H1 (cell line): ENCODE data around the gene COL5A1. TPM values are rescaled to one million over a fixed set of nuclear protein-coding genes. Genes with fewer than 3 reads are reported as not detected.

ENCODE experiments used
- BRCA1 ChIP-seq: IDR thresholded peaks from 2 replicates; pipeline ENCODE4 v1.6.1; 2012; ENCODE audit warnings: low read depth, low read length, improper control_type of control experiment
- EGR1 ChIP-seq: IDR thresholded peaks from 2 replicates; pipeline ENCODE4 v1.6.1; 2011; ENCODE audit warnings: low read depth, low read length, borderline replicate concordance
- RAD21 ChIP-seq, 2 experiments: IDR thresholded peaks in 1 of 2; conservative IDR thresholded peaks in 1 of 2; 2 replicates each; pipeline ENCODE4 v1.6.1; 2011; ENCODE audit warnings: low read depth in 2 of 2, low read length in 2 of 2, improper control_type of control experiment in 1 of 2, inconsistent platforms in 1 of 2, mild to moderate bottlenecking in 1 of 2, moderate library complexity in 1 of 2
- SIRT6 ChIP-seq: IDR thresholded peaks from one replicate; pipeline ENCODE4 v1.7.1; 2012; ENCODE audit warnings: low read length, inconsistent platforms
- SP1 ChIP-seq: IDR thresholded peaks from 2 replicates; pipeline ENCODE4 v1.6.1; 2011; ENCODE audit warnings: low read depth, low read length
- SUZ12 ChIP-seq: fragments of 200-600 bp; sonication (generic); IDR thresholded peaks from 2 replicates; pipeline ENCODE4 v1.6.1; 2012; ENCODE audit warnings: mild to moderate bottlenecking, inconsistent platforms, low read length, moderate library complexity, mixed read lengths
- polyA plus RNA-seq, 7 experiments: library from polyadenylated mRNA; depleted of rRNA in 3 of 7; stranded (reverse) in 5 of 7; unstranded in 2 of 7; fragments of >200 nt in 5 of 7; fragments of 200-250 nt in 2 of 7; gene quantifications; 1 replicate in 5 of 7; 2 replicates in 1 of 7; 4 replicates in 1 of 7; pipeline versions ENCODE4 v1.2.1 to v1.2.3, GENCODE V29; 2011 to 2013; ENCODE audit warnings: missing spikeins in 2 of 7, mixed read lengths in 2 of 7
- total RNA-seq: library from RNA; stranded (reverse); fragmentation: NEBNext Ultra II Directional; extraction: Animal tissue kit (Norgen Biotek cat#: 25700); gene quantifications from 2 replicates; pipeline ENCODE4 v1.2.1, GENCODE V29; 2021
- TF ChIP-seq, protein P1 (sequence below): IDR thresholded peaks from 2 replicates; pipeline ENCODE4 v1.6.1; 2011; ENCODE audit warnings: low read length, improper control_type of control experiment
- TF ChIP-seq, protein P2 (sequence below): IDR thresholded peaks from 2 replicates; pipeline ENCODE4 v1.6.1; 2012; ENCODE audit warnings: low read length, inconsistent platforms
- TF ChIP-seq, protein P3 (sequence below), 3 experiments: IDR thresholded peaks; 1 replicate in 2 of 3; 2 replicates in 1 of 3; pipeline versions ENCODE4 v1.5.1 to v1.6.1; 2011; ENCODE audit warnings: low read length in 3 of 3, mild to moderate bottlenecking in 3 of 3, inconsistent platforms in 2 of 3, low read depth in 1 of 3, moderate library complexity in 1 of 3; ENCODE audit not compliant: insufficient read depth in 1 of 3; ENCODE audit errors: control extremely low read depth in 1 of 3

The COL5A1 gene
- total and polyA plus RNA-seq, 2 of the 8 experiments (the other 6 are each of a cell fraction or from before 2014, with no cell fraction given): 3.8 to 12.0 TPM

DNA sequence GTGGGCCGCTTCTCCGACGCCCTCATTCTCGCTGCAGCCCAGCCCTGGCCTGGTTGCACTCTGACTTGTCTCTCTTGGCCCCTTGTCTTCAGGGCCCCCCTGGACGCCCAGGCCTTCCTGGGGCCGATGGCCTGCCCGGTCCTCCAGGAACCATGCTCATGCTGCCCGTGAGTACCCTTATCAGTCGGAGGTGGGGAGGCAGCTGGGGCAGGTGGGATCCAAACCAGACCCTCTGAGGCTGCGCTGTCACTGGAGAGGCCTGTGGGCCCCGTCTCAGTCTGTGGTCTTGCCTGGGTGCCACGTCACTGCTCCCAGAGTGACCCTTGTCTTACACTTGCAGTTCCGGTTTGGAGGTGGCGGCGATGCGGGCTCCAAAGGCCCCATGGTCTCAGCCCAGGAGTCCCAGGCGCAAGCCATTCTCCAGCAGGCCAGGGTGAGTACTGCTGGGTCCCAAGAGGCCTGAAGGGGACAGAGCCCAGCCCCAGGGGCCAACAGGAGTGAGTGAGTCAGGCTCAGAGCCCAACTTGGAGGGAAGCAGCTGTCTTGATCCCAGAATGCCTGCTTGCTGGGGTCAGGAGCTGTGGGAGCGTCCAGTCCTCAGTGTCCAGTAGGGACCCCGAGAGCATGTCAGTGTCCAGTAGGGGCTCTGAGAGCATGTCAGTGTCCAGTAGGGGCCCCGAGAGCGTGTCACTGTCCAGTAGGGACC is 109.0 kb downstream of the COL5A1 start (continued):
- TF ChIP-seq, protein P1, sequence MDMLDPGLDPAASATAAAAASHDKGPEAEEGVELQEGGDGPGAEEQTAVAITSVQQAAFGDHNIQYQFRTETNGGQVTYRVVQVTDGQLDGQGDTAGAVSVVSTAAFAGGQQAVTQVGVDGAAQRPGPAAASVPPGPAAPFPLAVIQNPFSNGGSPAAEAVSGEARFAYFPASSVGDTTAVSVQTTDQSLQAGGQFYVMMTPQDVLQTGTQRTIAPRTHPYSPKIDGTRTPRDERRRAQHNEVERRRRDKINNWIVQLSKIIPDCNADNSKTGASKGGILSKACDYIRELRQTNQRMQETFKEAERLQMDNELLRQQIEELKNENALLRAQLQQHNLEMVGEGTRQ: no peak
- TF ChIP-seq, protein P2, sequence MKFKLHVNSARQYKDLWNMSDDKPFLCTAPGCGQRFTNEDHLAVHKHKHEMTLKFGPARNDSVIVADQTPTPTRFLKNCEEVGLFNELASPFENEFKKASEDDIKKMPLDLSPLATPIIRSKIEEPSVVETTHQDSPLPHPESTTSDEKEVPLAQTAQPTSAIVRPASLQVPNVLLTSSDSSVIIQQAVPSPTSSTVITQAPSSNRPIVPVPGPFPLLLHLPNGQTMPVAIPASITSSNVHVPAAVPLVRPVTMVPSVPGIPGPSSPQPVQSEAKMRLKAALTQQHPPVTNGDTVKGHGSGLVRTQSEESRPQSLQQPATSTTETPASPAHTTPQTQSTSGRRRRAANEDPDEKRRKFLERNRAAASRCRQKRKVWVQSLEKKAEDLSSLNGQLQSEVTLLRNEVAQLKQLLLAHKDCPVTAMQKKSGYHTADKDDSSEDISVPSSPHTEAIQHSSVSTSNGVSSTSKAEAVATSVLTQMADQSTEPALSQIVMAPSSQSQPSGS: no peak
- TF ChIP-seq, protein P3, sequence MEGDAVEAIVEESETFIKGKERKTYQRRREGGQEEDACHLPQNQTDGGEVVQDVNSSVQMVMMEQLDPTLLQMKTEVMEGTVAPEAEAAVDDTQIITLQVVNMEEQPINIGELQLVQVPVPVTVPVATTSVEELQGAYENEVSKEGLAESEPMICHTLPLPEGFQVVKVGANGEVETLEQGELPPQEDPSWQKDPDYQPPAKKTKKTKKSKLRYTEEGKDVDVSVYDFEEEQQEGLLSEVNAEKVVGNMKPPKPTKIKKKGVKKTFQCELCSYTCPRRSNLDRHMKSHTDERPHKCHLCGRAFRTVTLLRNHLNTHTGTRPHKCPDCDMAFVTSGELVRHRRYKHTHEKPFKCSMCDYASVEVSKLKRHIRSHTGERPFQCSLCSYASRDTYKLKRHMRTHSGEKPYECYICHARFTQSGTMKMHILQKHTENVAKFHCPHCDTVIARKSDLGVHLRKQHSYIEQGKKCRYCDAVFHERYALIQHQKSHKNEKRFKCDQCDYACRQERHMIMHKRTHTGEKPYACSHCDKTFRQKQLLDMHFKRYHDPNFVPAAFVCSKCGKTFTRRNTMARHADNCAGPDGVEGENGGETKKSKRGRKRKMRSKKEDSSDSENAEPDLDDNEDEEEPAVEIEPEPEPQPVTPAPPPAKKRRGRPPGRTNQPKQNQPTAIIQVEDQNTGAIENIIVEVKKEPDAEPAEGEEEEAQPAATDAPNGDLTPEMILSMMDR (IDR thresholded peaks at IDR 0.05; ENCODE audit: control extremely low read depth in 1 of 3, insufficient read depth in 1 of 3, low read depth in 1 of 3, low read length in 3 of 3): no peak
- TF ChIP-seq RAD21 (IDR thresholded peaks at IDR 0.05 in 1 of 2, conservative IDR thresholded peaks at IDR 0.05 in 1 of 2; ENCODE audit: low read depth in 2 of 2, low read length in 2 of 2) (no peak), EGR1 (no peak), SIRT6 (no peak), BRCA1 (no peak), SUZ12 (no peak), SP1 (no peak)
